Gastrocnemius medialis (tissue), 4 donors: ENCODE results near the gene CDKN1C. TPM values are rescaled to one million over a fixed set of nuclear protein-coding genes. Genes with fewer than 3 reads are reported as not detected.

Source experiments
- ATAC-seq, 2 donors: fragments of 150-250 bp; one replicate each; pipeline ENCODE4 v1.9.1; 2016
- DNase-seq, 2 donors: peaks; one replicate each; pipeline ENCODE4 v3.0.0-alpha.2; 2019
- H3K27ac ChIP-seq, 4 donors: fragments of 200-600 bp; sonication (generic); 1 replicate in 1 of 4; 2 replicates in 3 of 4; pipeline ENCODE4 v1.5.1; 2016 to 2018; ENCODE audit warnings: mild to moderate bottlenecking in 2 of 4, moderate library complexity in 1 of 4
- H3K27me3 ChIP-seq, 3 donors: fragments of 200-600 bp; sonication (generic) in 2 of 3; 1 replicate in 1 of 3; 2 replicates in 2 of 3; pipeline versions ENCODE4 v1.5.1 to v1.6.0; 2016 to 2019; ENCODE audit warnings: mild to moderate bottlenecking in 1 of 3, moderate library complexity in 1 of 3
- H3K36me3 ChIP-seq, 2 donors: fragments of 200-600 bp; sonication (generic) in 1 of 2; one replicate each; pipeline ENCODE4 v1.5.1; 2017 to 2018
- H3K4me1 ChIP-seq, 2 donors: fragments of 200-600 bp; sonication (generic) in 1 of 2; one replicate each; pipeline ENCODE4 v1.5.1; 2016 to 2017; ENCODE audit warnings: mild to moderate bottlenecking in 2 of 2
- H3K4me3 ChIP-seq, 4 donors: fragments of 200-600 bp; sonication (generic) in 3 of 4; 1 replicate in 1 of 4; 2 replicates in 3 of 4; pipeline ENCODE4 v1.5.1; 2016 to 2019; ENCODE audit warnings: mild to moderate bottlenecking in 2 of 4
- H3K9me3 ChIP-seq, 3 donors: fragments of 200-600 bp; sonication (generic) in 2 of 3; 1 replicate in 1 of 3; 2 replicates in 2 of 3; pipeline ENCODE4 v1.5.1; 2016 to 2019
- POLR2A ChIP-seq, 2 donors: fragments of 450-650 bp; IDR thresholded peaks; one replicate each; pipeline ENCODE4 v1.6.1; 2017; ENCODE audit warnings: antibody characterized with exemption in 2 of 2, mild to moderate bottlenecking in 2 of 2, moderate library complexity in 2 of 2
- in situ Hi-C, 4 donors: fragments of 200-750 bp; cut with MboI; loops; one replicate each; pipeline versions ENCODE4 v1.15.0 to v1.8.0; 2017; ENCODE audit warnings: low sequenced_read_pairs in 4 of 4
- intact Hi-C: fragments of 100-400 bp; cut with DNase I; formaldehyde crosslinking; loops from one replicate; pipeline ENCODE4 v1.15.1; 2023; ENCODE audit warnings: low total_unique reads
- total RNA-seq, 4 donors: library from RNA; depleted of rRNA; stranded (reverse); fragments of >200 nt; gene quantifications; one replicate each; pipeline versions ENCODE4 v1.1.0 to v1.2.3, GENCODE V29; 2016
- TF ChIP-seq, protein P1 (sequence below), 5 experiments: fragments of 450-650 bp in 3 of 5; fragments of 200-600 bp in 2 of 5; sonication (generic) in 2 of 5; IDR thresholded peaks in 4 of 5; conservative IDR thresholded peaks in 1 of 5; 1 replicate in 4 of 5; 2 replicates in 1 of 5; pipeline ENCODE4 v1.5.1; 2016 to 2019; ENCODE audit warnings: antibody characterized with exemption in 5 of 5, mild to moderate bottlenecking in 3 of 5, moderate library complexity in 3 of 5

CDKN1C gene
- total RNA-seq, 4 donors from 2014 or later, result 22.0 to 56.9 (median 38.5) TPM

GRCh38 chr11:2857918-2858317 is 27.7 kb downstream of the CDKN1C start:
- intact Hi-C loops, result no loop called here
- in situ Hi-C loops, result no loop called here

GRCh38 chr11:2857276-2857675 is 28.3 kb downstream of the CDKN1C start:
- Histone ChIP-seq H3K4me1 (peaks cover 0 to 4% of the 10 kb centered on the region in 2 donors), H3K9me3 (no peaks in the 10 kb centered on the region), H3K27ac (no peak overlapping the region), H3K4me3 (no peak overlapping the region), H3K36me3 (no peaks in the 10 kb centered on the region), H3K27me3 (peaks cover 0 to 5% (median 2%) of the 10 kb centered on the region in 3 donors)
- in situ Hi-C loops, result no loop called here
- DNase-seq (no peak), ATAC-seq (no peak)
- intact Hi-C loops, result no loop called here
- TF ChIP-seq, protein P1, sequence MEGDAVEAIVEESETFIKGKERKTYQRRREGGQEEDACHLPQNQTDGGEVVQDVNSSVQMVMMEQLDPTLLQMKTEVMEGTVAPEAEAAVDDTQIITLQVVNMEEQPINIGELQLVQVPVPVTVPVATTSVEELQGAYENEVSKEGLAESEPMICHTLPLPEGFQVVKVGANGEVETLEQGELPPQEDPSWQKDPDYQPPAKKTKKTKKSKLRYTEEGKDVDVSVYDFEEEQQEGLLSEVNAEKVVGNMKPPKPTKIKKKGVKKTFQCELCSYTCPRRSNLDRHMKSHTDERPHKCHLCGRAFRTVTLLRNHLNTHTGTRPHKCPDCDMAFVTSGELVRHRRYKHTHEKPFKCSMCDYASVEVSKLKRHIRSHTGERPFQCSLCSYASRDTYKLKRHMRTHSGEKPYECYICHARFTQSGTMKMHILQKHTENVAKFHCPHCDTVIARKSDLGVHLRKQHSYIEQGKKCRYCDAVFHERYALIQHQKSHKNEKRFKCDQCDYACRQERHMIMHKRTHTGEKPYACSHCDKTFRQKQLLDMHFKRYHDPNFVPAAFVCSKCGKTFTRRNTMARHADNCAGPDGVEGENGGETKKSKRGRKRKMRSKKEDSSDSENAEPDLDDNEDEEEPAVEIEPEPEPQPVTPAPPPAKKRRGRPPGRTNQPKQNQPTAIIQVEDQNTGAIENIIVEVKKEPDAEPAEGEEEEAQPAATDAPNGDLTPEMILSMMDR (IDR thresholded peaks at IDR 0.05 in 4 of 5, conservative IDR thresholded peaks at IDR 0.05 in 1 of 5), result no peak
- no peak for TF ChIP-seq POLR2A (IDR thresholded peaks at IDR 0.05)

More at GRCh38 chr11:2857918-2858317, 27.7 kb downstream of the CDKN1C start:
- TF ChIP-seq, protein P1 (IDR thresholded peaks at IDR 0.05 in 4 of 5, conservative IDR thresholded peaks at IDR 0.05 in 1 of 5), result no peak
- TF ChIP-seq POLR2A (IDR thresholded peaks at IDR 0.05), result no peak
- H3K27ac ChIP-seq, result no peak overlapping the region
- ATAC-seq (no peak), DNase-seq (no peak)
- peaks cover 0 to 4% of the 10 kb centered on the region in 2 donors for H3K4me1 ChIP-seq
- H3K27me3 ChIP-seq, result peaks cover 0 to 5% (median 2%) of the 10 kb centered on the region in 3 donors
- no peaks in the 10 kb centered on the region for H3K36me3 ChIP-seq
- no peaks in the 10 kb centered on the region for H3K9me3 ChIP-seq
- H3K4me3 ChIP-seq, result no peak overlapping the region

- ATAC-seq (no peak), DNase-seq (no peak)
- in situ Hi-C loops (no loop called here), intact Hi-C loops (no loop called here)
- H3K36me3 ChIP-seq, result no peaks in the 10 kb centered on the region
- H3K27me3 ChIP-seq, result no peaks in the 10 kb centered on the region
- H3K9me3 ChIP-seq, result no peaks in the 10 kb centered on the region
- peaks cover 0 to 4% of the 10 kb centered on the region in 2 donors for H3K4me1 ChIP-seq
- H3K27ac ChIP-seq, result no peak overlapping the region
- TF ChIP-seq, protein P1 (IDR thresholded peaks at IDR 0.05 in 4 of 5, conservative IDR thresholded peaks at IDR 0.05 in 1 of 5), result no peak
- no peak for TF ChIP-seq POLR2A (IDR thresholded peaks at IDR 0.05)
- no peak overlapping the region for H3K4me3 ChIP-seq
These were observed 30.4 kb downstream of the CDKN1C start for GRCh38 chr11:2855162-2855561.

DNA sequence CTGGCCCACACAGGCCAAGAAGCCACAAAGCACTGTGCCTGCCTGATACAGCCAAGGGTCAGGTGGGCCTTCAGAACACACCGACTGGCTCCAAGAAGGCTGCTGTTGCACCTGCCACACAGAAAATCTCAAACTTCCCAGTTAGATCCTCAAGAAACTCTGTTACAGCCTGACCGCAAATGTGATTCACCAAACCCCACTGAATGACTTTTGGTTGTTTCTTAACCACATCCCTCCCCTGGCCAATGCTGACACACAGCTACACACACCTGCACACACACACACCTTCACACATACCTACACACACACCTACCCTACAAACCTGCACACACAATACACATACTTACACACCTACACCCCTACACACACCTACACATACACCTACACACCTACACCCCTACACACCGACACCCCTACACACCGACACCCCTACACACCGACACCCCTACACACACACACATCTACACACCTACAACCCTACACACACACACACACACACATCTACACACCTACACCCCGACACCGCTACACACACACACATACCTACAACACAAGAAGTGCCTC is 31.5 kb downstream of the CDKN1C start:
- DNase-seq (no peak), ATAC-seq (no peak)
- H3K36me3 ChIP-seq, result no peaks in the 10 kb centered on the region
- intact Hi-C loops, result no loop called here
- in situ Hi-C loops, result no loop called here
- no peak overlapping the region for H3K4me3 ChIP-seq
- no peaks in the 10 kb centered on the region for H3K27me3 ChIP-seq
- H3K9me3 ChIP-seq, result no peaks in the 10 kb centered on the region
- TF ChIP-seq, protein P1 (IDR thresholded peaks at IDR 0.05 in 4 of 5, conservative IDR thresholded peaks at IDR 0.05 in 1 of 5), result no peak
- no peak for TF ChIP-seq POLR2A (IDR thresholded peaks at IDR 0.05)
- no peak overlapping the region for H3K27ac ChIP-seq
- H3K4me1 ChIP-seq, result peaks cover 0 to 4% of the 10 kb centered on the region in 2 donors

DNA sequence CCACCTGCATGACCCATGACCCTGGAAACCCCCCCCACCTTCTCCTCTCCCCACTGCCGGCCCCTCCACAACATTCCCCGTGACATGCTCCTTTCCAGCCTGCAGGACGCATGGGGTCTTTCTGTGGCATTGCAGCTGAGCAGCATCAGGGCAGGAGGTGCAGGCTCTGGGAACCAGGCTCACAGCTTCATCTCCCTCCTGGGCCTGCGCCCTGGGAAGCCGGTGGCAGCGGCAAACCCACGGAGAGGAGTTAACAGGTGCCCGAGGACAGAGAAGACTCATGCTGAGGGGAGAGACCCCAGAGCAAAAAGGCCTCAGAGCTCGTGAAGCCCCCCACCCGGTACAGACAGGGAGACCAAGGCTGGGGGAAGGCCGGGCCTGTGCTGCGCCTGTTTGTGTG is 32.2 kb downstream of the CDKN1C start:
- TF ChIP-seq, protein P1 (IDR thresholded peaks at IDR 0.05 in 4 of 5, conservative IDR thresholded peaks at IDR 0.05 in 1 of 5), result no peak
- TF ChIP-seq POLR2A (IDR thresholded peaks at IDR 0.05), result no peak
- in situ Hi-C loops (no loop called here), intact Hi-C loops (no loop called here)
- H3K36me3 ChIP-seq, result no peaks in the 10 kb centered on the region
- ATAC-seq (no peak), DNase-seq (no peak)
- no peak overlapping the region for H3K4me3 ChIP-seq
- H3K27ac ChIP-seq, result no peak overlapping the region
- H3K4me1 ChIP-seq, result peaks cover 0 to 4% of the 10 kb centered on the region in 2 donors
- no peaks in the 10 kb centered on the region for H3K9me3 ChIP-seq
- H3K27me3 ChIP-seq, result no peaks in the 10 kb centered on the region
